GM18858 (cell line): Measurements from ENCODE around the gene RASSF4.
A peak's percentile ranks its signal among the peaks of the same experiment; 100 is the strongest.

Source experiments
- ATAC-seq: cut with Tn5 transposase; IDR thresholded peaks from one replicate; pipeline ENCODE4 v1.9.1; 2021; ENCODE audit not compliant: unreplicated experiment

The RASSF4 gene

GRCh38 chr10:44947371-44948152, 12.0 kb upstream of the RASSF4 start:
- peak; percentile 72 for ATAC-seq

DNA sequence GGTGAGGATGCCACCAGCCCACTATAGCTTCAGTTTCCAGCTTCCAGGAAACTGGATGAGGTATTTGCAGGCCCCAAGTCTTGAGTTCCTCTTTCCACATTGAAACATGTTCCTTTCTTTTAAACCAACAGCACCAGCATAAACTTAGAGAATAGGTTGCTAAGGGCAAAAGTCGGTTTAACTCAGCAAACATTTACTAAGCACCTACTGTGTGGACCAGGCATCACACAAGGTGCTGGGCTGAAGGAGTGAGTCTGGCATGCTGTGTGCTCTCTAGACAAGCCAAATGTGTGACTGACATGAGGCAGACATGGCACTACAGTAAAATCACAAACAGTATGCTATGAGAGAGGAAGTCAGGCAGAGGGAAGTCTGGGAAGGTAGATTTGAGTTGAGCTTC, 11.0 kb upstream of the RASSF4 start:
- no peak for ATAC-seq

GRCh38 chr10:44949127-44949802, 10.3 kb upstream of the RASSF4 start:
- ATAC-seq = no peak

DNA sequence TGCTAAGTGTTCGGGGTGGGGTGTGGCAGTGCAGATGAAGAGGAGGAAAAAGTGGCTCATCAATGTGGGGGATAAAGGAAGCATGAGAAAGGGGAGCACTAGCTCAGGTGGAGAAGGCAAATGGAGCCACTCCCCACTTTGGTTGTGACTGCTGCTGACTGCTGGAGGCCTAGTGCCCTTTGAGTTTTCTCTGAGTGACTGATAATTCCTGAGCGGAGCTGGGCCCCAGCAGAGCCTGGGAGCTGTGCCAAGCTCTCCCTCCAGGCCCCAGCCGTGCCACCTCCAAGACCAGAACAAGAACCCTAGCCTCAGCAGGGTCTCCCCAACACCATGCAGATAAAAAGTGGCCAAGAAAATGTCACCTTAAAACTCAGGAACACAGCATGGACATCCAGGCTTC, 9.7 kb upstream of the RASSF4 start:
- no peak for ATAC-seq

DNA sequence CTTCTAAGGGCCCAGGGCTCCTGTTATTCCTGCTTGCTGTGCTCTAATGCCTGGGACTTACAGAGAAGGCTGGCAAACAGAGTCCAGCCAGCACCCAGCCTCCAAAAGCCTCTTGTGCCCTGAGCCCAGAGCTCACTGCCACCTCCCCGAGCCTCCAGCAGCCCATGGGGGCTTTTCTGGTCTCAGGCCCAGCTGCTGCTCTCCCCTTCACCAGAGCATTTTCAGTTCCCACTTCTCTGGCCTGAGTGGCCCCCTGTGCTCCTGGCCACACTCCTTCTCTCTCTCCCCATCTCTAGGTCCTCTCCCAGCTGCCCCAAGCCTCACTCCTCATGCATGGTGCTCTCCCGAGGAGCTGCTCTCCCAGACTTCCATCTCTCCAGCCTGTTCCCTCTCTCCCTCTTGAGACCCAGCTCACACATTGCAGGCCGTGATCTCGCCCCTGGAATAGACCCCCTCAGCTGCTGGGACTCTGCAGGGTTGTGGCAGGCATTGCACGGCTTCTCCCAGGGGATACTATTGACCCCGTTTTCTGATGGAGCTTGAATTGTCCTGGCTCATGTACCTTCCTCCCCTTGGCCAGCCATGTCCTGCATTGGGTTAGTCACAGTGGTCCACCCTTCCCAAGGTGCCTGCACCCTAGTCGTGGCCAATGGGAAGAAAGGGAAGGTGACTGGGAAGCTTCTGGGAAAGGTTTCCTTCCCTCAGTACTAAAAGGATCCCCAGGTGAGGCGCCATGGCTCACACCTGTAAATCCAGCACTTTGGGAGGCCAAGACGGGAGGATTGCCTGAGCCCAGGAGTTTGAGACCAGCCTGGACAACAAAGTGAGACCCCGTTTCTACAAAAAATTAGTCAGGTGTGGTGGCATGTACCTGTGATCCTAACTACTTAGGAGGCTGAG, 9.0 kb upstream of the RASSF4 start:
- ATAC-seq = no peak

- ATAC-seq = no peak
Observed at GRCh38 chr10:44951576-44952226, 7.9 kb upstream of the RASSF4 start.

GRCh38 chr10:44952779-44953231, 6.8 kb upstream of the RASSF4 start:
- ATAC-seq = no peak

- no peak for ATAC-seq
Observed at GRCh38 chr10:44954042-44954441, 5.6 kb upstream of the RASSF4 start.

- ATAC-seq = no peak
Observed at GRCh38 chr10:44954962-44955361, 4.6 kb upstream of the RASSF4 start.

- no peak for ATAC-seq
Observed at GRCh38 chr10:44955413-44956070, 4.1 kb upstream of the RASSF4 start.

- no peak for ATAC-seq
Observed at GRCh38 chr10:44956226-44956625, 3.4 kb upstream of the RASSF4 start.

GRCh38 chr10:44956717-44957706, 2.6 kb upstream of the RASSF4 start:
- no peak for ATAC-seq

DNA sequence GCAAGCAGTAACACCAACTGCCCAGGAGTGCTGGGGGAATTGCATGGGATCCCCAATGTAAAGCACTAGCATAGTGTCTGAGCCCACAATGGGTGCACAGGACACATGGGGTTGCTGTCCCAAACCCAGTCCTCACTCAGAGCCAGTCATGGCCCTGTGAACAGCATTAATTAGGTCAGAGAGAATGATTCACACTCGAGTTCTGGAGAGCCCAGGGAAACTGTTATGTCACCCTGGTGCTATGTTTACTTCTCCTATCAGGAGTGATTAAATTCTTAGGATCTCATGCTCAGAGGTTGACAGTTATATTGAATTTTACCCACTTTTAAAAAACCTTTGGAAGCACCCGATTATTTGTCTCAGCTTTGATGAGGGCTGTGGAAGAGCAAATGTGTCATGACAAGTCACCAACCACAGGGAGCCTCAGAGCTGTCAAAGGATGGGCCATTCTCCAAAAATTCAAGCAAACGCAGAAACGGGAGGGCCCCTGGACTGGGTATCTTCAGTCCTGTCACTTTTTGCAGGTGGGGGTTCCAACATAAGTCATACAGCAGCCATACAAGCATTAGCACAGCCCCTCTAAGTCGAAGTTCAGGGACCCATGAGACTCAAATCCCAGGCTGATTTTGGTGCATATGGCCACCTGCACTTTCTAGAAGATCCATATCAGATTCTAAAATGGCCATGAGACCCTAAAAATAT, 1.3 kb upstream of the RASSF4 start:
- ATAC-seq = no peak

DNA sequence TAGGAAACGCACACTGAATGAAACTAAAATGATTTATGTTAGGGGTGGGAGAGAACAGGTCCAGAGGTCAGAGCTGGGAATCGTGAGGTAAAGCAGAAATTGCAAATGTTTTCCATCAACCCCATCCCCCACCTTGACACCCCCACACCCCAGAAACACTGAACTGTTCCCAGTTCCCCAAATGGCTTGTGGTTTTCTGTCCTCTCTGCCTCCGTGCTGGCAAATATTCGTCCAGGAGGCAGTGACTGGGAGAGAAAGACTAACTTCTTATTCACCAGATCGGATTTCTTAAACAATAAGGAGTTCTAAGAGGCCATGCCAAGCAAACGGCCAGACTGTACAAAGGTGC, 730 bp upstream of the RASSF4 start:
- ATAC-seq = no peak

GRCh38 chr10:44960088-44960460, 472 bp downstream of the RASSF4 start:
- ATAC-seq = no peak

- ATAC-seq = no peak
Observed at GRCh38 chr10:44960482-44961229, 1.1 kb downstream of the RASSF4 start.

DNA sequence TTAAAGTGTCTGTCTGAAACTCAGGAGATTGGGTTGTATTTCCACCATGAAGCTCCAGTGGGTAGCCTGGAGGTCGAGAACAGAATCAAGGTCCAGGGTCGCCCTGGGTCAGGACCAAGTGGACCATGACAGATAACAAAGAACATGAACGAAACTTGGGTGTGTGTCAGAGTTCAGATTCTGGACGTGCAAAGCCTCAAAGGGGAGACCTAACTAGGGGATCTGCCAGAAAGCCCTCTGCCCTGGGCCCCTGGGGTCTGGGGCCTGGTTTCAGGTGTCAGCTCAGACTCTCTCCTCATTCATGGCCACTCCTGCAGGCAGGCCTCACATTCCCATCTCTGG, 1.6 kb downstream of the RASSF4 start:
- ATAC-seq = no peak
